OCI-M1 (cell line): ENCODE measurements around the gene EIF4G2.
"Not testable (repeated sequence)": the region's sequence is repeated elsewhere in the genome, so short reads cannot be mapped to it uniquely, and the experiment has no call there.

Source experiments
- DNase-seq: peaks from one replicate; lab custom pipeline; 2025; lab: John Stamatoyannopoulos, UW

EIF4G2 gene

DNA sequence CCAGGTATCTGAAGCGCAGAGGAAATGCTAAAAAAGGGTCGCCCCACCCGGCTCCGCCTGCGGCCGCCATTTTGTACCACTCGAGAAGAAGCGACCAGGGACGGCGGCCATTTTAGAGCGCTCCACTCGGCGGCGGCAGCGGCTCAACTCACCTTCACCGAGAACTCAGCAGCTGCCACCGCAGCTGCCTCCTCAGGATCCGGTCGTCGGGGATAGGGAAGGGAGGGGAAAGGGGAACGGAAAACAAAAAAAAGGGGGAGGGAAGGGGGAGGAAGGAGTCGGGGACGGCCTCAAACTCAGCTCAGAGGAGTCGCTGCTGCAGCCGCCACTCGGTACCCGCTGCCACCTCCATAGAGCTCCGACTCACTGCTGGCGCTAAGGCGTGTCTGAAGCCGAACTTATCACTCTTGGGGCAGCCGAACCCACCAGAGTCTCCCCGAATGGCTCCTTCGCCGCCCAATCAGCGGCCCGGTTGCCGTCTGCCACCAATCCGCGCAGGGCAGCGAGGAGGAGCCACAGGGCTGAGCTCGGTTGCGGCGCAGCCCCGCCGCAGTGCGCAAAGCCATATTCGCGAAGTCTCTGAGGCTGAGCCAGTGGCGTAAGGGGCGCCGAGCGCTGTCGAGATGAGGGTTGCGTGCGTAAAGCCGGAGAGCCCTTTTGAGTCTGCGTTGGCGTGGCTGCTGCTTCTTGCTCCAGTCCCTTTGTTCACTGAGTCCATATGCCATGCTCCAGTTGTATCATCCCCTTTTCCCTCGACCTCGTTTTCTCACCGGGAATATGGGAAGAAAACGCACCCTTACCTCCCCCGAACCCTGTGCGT is at the start of gene EIF4G2:
EIF4G2 (minus strand) TSS at position 374 of the 820 bp plus-strand sequence.
- DNase-seq: peak; percentile 99

DNA sequence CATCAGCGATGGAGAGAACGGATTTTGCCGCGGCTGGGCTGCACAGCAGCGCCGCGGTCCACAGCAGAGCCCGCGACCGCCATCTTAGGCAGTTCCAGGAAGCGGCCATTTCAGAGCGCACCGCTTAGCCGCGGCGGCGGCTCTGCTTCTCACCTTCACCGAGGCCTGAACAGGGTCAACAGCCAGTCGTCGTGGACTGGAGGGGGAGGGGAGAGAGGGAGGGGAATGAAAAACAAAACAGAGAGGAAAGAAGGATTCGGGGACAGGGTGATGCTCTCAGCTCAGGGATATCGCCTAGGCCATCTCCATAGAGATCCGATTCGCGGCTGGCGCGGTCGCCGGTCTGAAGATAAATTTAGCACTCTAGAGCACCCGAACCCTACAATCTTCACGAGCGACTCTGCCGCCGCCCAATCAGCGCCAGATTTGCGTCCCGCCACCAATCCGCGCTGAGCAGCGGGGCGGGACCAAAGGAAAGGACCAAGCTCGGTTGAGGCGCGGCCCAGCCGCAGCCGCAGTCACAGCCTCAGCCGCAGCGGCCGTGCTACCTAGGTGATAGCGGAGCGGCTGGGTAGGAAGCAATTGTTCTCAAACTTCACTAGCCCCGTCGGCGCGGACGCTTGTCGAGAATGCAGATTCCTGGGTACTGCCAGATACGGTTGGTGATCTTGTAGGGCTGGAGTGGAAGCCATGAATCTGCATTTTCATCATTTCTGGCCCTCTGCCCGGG is 49.1 kb upstream of the EIF4G2 start, which contains the start of gene ZBED5:
ZBED5 (minus strand) TSS at position 345 of the 730 bp plus-strand sequence. CDS start 3,108 bp downstream, outside the sequence.
- DNase-seq: peak; percentile 99

DNA sequence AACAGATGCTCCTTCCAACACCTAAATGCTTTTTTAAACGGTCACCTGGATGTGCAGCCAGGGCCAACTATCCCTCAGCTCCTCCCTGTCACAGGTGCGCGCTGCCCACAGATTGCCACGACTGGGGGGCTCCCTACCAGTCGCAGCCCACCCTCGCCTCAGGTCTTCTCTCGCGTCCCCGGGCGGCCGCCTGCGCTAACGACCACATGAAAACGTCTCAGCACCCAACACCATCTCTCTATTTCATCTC is 48.7 kb upstream of the EIF4G2 start:
- DNase-seq: no peak

DNA sequence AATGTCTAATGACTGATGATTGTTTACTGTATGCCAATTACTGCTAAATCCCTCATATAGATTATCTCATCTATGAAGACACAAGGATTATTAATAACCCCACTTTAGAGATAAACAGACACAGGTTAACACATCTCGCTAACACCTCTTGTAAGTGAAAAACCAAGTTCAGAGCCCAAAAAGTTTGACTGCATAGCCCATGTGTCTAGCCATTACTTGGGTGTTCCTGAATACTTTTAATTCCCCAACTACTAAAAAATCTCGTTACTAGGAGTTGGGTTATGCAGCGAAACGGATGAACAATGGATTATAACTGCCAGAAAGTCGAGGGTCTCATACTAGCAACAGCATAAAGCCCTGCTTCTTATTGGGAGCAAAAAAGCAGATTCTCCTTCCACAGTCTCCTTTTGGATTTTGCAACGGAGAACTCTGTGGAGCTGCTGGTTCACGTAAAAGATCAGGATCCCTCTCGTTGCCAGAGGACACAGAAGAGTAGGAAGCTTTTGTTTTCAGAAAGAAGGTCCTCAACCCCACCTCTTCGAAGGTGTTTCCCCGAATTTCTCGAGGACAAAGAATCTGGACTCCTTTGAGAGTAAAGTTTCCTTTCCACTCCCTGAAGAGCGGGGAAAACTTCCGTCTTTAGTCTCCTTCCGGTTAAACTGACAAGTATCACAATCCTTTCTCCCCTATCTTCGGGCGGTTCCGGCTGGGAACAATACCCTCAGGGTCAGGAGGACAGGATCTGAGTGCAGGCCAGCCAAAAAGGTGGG is 48.1 kb upstream of the EIF4G2 start:
- DNase-seq: peak; percentile 72

DNA sequence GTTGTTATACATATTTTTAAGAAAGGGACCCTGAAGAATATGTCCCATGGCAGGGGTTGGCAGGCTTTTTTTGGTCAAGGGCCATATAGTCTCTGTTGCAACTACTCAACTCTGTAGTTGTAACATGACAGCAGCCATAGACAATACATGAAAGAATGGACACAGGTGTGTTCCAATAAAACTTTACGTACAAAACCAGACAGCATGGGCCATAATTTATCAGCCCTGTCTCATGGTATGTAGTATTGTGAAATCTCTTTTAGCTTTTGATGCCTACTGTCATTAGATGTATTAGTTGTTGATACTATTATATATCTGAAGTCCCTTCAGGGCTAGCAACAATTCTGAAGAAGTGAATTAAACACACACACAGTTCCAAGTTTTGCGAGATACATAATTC is 46.6 kb upstream of the EIF4G2 start:
- no peak for DNase-seq

DNA sequence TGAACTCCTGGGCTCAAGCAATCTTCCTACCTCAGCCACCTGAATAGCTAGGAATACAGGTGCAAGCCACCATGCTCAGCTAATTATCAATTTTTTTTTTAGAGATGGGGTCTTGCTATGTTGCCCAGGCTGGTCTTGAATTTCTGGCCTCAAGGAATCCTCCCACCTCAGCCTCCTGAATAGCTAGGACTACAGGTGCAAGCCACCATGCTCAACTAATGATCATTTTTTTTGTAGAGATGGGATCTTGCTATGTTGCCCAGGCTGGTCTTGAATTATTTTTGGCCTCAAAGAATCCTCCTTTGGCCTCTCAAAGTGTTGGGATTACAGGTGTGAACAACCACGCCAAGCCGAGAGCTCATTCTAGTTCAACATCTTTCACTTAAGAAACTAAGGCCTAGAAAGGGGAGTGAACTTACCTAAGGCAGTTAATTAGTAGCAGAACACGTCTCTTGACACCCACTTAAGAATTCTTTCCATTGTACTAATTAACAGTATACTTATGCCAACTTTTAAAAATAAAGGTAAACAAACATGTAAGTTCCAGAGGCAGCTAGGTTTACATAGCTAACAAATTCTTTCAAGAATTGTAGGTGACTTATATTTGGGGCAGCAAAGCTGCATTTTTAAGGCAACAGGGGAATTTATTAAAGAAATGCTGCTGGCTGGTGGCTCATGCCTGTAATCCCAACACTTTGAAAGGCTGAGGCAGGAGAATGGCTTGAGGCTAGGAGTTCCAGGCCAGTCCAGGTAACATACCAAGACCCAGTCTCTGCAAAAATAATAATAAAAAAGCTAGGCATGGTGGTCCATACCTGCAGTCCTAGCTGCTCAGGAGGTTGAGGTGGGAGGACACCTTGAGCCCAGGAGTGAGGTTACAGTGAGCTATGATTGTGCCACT is 39.5 kb upstream of the EIF4G2 start:
- DNase-seq: no peak

DNA sequence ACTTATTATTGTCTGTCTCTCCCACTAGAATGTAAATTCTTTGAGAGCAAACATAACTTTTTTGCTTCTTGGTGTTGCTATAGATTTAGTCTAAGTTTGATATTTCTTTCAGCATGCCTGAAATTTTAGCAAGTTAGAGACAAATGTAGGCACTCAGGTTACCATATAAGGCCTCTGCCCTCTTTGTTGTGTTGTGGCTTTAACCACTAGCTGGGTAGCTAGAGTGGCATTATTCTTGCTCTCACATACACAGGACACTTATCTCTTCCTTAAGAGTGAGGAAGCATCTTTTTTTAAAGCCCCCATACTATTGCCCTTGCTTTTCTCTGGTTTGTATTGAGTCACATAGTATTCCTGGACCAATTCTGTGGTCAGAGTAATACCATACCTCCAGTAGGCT is 37.9 kb upstream of the EIF4G2 start:
- DNase-seq: no peak

DNA sequence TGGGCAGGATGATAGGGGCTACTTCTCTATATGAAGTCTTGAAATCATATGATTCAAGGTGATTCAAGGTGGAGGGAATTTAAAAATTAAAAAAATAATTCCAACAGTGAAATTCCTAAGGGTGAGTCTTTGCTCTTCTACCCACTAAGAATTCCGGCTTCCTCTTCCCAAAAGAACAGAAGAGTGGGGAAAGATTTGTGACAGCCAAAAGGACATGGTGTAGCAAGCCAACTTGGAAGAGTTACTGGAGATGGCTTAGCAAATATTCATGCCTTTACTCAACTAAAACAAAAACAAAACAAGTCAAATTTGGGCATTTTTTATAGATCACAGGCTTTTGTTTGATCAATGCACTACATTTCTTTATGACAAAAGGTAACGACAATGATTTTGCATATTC is 36.9 kb upstream of the EIF4G2 start:
- no peak for DNase-seq

DNA sequence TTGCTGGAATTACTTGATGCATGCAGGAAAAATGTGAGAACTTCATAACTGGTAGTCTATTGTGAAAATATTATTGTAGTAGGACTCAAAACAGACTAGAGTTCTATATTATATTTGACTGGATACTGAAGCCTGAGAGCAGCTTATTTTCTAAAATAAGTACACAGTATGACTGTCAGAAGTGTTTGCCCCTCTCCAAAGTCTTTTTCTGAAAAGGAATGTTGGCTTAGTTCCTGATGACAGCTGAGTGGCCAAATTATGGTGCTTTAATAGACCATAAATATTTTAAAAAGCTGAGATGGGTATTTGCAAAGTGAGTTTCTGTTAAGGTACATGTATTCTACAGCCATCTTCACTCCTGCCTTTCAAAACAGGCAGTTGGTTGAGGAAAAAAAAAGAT is 36.1 kb upstream of the EIF4G2 start:
- DNase-seq: no peak

DNA sequence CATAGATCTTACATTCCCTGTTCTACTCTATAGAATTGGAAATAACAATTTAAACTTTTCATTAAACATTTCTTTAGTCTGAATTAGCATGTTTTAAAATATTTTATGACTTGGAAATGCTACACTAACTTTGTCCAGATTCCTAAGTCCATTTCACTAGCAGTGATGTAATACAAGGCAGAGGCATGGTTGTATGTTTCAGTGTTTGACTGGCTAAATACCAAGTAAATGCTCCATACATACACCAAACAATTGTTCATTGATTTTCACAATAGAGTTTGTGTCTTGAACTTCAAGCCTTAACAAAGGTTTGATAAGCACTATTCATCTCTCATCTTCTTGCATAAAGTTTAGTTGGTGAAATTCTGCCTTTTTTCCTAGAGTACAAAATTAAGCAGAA is 35.6 kb upstream of the EIF4G2 start:
- no peak for DNase-seq

DNA sequence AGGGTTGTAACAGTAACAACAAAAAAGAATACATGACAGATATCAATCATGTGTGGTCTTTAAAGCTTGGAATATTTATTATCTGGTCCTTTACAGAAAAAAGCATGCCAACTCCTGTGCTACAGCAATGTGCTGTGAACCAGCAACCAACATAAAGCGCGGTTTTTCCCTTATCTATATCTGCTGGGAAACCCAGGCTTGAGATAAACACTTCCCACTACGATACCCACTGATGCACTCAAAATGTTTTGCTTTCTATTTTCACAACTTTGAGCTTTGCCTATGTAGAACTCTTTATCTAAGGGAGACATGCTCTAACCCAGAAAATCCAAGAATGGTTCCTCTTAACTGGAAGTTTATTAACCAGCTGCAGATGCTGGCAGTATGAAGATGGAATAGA is 30.2 kb upstream of the EIF4G2 start:
- peak; percentile 81 for DNase-seq

DNA sequence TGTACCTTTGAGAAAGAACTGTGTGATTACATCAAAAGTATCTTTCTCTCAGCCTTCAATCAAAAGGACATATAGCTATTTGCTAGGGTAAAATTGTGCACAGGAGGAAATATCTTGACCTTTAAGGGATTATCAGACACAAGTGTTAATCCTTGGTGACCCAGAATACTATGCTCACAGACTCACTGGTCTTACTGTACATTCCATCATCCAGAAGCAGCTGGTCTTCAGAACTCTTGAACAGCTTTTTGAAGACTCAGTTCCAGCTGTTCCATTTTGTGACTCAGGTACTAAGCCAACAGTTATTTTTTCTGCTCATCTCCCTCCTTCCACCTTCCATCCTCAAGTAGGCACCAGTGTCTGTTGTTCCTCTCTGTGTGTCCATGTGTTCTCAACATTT is 29.4 kb upstream of the EIF4G2 start:
- DNase-seq: no peak

DNA sequence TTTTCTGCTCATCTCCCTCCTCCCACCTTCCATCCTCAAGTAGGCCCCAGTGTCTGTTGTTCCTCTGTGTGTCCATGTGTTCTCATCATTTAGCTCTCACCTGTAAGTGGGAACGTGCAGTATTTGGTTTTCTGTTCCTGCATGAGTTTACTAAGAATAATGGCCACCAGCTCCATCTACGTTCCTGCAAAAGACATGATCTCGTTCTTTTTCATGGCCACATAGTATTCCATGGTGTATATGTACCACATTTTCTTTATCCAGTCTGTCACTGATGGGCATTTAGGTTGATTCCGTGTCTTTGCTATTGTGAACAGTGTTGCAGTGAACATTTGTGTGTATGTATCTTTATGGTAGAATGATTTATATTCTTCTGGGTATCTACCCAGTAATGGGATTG is 28.2 kb upstream of the EIF4G2 start:
- not testable (repeated sequence) for DNase-seq

DNA sequence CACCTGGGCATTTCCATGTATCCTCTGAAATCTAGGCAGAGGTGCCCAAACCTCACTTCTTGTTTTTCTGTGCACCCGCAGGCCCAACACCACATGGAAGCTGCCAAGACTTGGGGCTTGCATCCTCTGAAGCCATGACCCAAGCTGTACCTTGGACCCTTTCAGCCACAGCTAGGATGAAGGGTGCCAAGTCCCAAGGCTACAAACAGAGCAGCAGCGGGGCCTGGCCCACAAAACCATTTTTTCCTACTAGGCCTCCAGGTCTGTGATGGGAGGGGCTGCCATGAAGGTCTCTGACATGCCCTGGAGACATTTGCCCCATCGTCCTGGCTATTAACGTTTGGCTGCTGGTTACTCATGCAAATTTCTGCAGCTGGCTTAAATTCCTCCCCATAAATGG is 20.4 kb upstream of the EIF4G2 start:
- DNase-seq: no peak

DNA sequence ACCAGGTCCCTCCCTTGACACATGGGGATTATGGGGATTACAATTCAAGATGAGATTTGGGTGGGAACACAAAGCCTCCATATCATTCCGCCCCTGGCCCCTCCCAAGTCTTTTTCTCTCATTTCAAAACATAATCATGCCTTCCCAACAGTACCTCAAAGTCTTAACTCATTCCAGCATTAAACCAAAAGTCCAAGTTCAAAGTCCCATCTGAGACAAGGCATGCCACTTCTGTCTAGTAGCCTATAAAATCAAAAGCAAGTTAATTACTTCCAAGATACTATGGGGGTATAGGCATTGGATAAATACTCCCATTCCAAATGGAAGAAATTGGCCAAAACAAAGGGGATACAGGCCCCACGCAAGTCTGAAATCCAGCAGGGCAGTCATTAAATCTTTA is 19.7 kb upstream of the EIF4G2 start:
- no peak for DNase-seq

DNA sequence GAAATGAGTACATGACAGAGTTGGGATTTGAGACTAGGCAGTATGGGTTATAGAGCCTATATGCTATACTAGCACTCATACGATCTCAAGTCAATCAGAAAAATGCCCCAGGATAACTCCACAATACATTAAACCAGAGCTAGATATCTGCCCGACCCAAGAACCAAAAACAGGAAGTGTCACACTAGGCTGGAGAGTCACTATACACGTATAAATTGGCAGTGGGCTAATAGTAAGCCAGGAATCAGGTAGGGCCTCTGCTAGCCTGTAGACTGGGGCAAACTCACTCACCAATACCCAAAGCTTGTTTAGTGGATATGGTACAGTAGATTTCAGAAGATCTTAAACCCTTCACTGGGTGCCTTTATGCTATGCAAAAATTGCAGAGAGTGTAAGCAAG is 16.2 kb upstream of the EIF4G2 start:
- peak; percentile 83 for DNase-seq

DNA sequence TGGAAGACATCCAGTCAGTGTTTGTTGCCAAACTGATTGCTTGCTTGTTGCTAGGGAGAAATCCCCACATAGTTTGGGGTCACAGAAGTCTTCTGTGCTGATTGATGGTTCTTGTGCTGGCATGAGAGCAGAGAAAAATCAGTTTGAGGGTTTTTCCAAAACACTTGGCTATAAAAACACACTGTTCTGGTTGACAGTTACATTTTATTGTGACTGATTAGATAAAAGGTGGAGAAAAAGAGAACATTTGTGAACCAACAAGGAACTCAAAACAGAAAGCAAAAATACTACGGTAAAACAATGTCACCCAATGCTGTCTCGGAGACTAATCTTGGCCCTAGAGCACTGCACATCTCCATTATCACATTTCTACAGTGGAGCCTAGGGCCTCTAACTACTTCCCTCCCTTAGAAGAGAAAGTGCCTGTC is 14.4 kb upstream of the EIF4G2 start:
- DNase-seq: peak; percentile 89

DNA sequence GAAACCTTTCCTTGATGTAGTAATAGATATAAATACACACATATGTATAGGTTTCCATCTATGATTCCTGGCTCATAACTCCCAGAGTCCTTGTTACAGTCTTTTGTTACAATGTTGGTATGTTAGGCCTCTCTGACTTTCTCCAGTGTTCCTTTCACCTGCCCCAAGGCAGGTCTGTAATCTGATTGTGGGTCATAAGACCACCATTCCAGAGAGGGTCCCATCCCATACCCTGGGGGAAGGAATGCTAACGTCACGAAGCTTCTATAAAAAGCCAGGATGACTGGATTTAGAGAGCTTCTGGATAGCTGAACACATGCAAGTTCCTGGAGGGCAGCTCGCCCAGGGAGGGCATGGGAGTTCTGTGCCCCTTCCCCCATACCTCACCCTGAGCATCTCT is 13.8 kb upstream of the EIF4G2 start:
- DNase-seq: not testable (repeated sequence)

DNA sequence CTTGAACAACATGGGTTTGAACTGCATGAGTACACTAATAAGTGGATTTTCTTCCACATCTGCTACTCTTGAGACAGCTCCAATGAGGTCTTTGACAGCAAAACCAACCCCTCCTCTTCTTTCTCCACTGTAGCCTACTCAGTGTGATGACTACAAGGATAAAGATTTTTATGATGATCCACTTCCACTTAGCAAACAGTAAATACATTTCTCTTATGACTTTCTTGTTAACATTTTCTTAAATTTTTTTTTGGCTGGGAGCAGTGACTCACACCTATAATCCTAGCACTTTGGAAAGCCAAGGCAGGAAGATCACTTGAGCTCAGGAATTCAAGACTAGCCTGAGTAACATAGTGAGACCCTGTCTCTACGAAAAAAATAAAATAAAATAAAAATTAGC is 9.9 kb upstream of the EIF4G2 start:
- no peak for DNase-seq

DNA sequence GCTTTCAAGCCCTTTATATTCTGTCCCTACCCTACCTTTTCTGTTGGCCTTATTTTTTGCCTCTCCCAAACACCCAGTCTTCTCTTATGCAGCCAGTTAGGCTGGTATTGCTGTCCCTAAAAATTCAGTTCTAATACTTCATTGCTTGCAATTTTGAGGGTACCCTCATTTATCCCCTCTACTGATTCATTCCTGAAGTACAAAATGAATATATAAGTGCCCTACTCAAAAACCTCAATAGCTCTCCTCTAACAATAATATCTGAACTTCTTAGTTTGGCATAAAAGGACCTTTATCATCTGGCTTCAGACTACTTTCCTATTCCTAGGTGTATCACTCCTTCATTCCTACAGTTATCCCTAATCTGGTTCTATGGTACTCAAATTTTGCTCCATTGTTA is 5.2 kb upstream of the EIF4G2 start:
- DNase-seq: no peak

DNA sequence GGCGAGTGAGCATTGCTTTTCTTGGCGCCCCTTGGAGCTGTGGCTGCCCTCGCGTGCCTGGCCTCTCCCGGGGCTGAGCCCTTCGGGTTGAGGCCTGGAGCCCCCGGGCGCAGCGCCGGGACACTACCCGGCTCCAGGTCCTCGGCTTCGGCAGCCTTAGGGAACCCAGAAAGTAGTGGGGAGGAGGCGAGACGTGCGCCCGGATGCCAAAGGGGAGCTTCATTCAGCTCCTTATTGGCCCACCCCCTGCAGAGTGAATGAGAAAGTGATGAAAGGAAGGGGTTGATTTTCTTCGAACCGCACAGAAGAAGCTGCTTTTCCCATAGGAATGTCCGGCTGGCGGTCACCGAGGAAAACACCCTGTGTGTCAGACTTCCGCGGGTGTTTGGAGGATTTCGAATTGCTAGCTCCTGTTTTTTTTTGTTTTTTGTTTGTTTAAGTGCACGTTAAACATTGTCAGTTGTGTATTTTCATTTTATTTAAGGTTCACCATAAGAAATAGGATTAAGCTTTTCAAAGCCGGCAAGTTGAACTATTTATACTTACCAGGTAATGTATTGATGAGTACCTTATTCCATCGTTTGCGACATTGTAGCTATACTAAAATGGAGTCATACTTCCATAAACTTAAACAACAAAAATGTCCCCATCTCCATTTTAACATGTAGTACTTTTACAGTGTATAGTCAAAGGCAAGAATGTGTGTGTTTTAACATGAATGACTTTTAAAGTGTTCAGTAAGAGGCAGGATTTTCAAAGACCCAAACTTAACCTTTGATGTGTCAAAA is 841 bp upstream of the EIF4G2 start:
- peak; percentile 74 for DNase-seq
